GM18951 (cell line): Measurements from ENCODE around the gene EFCAB14.

Source experiments
- POLR2A ChIP-seq: IDR thresholded peaks from 4 replicates; pipeline ENCODE4 v1.6.1; 2011; ENCODE audit warnings: mild to moderate bottlenecking; ENCODE audit not compliant: insufficient read length, insufficient read depth; ENCODE audit errors: extremely low read depth
- in situ Hi-C: fragments of 300-500 bp; cut with MboI; formaldehyde crosslinking; loops from one replicate; pipeline ENCODE4 v1.12.0; 2022; ENCODE audit warnings: low sequenced_read_pairs, mixed read lengths, inconsistent platforms; ENCODE audit not compliant: unreplicated experiment

Gene EFCAB14

DNA sequence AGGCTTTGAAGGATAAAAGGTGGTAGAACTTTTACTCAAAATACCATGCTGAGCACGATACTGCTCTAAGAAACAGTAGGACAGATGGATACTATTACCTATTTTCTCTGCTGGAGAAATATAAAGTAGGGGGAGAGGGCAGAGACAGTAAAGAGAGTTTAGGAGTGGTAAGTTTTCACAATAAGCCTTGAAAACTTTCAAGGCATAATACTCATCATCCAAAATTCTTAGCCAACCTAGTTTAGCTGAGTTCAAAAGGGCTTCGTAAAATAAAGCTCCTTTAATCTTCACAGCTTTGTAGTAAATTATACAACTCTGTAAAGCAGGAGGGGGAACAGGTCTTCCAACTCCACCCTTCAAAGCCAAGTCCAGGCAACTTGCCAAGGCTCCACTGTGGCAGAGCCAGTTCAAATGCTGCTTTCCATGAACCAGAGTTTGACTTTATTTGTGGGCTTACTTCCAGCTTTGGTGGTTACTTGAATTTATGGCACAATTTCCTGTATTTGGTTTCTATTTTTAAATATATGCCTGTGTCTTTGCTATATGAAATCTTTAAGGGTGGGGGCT is 31.7 kb downstream of the EFCAB14 start:
- in situ Hi-C loops = no loop called here
- no peak for TF ChIP-seq POLR2A

DNA sequence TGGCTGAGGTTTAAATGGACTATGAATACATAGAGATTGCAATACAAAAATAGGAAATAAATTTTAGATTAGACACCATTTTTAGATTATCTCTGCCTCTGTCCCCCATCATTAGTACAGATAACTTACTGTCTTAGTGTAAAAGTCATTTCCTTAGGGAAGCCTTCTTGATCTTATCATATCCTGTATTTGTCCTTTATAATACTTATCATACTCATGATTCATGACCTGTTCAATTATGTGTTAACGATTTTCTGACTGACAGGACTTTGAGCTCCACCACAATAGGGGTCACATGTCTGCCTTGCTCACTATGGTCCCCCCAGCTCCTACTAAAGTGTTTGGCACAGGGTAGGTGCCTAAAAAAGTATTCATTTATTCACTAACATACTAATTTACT is 32.7 kb downstream of the EFCAB14 start:
- no peak for TF ChIP-seq POLR2A
- in situ Hi-C loops = no loop called here

DNA sequence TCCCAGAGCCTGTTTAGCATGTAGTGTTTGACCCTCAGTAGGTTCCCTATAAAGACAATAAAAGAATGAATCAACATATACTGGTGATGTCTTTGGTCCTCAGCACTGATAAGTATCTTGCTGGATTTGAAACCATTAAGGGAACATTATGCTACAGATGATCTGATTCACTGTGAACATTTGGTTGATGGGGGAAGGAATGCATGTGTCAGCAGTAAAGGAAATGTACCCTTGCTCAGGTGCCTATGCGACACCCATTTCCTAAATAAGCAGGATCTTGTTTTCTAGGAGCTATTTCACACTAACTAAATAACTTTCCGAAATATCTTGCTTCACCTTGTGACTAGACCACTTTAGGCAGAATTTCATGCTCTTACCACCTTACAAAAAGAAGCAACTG is 34.2 kb downstream of the EFCAB14 start:
- TF ChIP-seq POLR2A = no peak
- in situ Hi-C loops = no loop called here

DNA sequence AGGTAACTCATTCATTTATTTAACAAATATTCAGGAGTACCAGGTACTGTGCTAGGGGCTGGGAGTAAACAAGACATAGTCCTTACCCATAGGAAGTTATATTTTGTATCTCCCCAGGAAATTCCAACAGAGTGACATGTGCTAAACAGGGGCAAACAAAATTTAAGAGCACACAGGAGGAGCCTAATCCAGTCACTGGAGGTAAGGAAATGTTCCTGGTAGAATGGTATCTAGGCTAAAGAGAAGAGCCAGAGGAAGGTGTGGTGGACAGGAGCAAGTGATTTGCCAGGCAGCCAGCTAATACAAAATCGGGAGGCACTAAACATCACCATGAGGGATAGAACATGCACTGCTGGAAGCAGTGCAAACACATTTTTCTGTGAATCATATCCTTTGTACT is 36.9 kb downstream of the EFCAB14 start:
- in situ Hi-C loops = no loop called here
- no peak for TF ChIP-seq POLR2A

DNA sequence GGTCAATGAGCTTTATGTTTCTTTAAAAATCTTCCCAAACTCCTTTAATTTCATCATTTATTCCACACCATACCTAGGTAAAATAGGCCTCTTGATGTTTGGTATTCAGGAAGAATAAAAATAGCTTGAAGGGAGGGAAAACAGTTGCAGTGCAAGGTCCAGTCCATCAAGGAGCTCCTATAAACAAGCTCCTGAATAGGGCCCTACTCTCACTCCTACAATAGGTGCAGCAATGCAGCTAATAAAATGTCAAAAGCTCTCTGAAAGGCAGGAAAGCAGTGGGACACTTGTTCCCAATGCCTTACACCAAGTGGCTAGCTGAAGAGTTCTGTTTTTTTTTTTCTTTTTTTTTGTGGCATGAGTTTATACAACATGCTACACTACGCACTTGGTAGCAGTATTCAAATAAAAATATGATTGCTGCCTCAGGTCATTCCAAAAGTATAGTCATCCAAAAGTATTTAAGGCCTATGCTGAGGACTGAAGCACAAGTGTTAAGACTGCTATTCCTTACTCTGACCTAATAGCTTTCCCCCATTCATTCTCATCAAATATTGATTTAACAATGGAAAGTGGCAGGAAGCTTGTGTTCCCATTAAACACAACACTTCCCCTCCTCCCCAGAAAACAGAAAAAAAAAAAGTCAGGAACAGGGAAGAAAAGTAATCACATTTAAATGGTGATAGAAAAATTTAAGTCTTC is 37.4 kb downstream of the EFCAB14 start:
- TF ChIP-seq POLR2A = no peak

DNA sequence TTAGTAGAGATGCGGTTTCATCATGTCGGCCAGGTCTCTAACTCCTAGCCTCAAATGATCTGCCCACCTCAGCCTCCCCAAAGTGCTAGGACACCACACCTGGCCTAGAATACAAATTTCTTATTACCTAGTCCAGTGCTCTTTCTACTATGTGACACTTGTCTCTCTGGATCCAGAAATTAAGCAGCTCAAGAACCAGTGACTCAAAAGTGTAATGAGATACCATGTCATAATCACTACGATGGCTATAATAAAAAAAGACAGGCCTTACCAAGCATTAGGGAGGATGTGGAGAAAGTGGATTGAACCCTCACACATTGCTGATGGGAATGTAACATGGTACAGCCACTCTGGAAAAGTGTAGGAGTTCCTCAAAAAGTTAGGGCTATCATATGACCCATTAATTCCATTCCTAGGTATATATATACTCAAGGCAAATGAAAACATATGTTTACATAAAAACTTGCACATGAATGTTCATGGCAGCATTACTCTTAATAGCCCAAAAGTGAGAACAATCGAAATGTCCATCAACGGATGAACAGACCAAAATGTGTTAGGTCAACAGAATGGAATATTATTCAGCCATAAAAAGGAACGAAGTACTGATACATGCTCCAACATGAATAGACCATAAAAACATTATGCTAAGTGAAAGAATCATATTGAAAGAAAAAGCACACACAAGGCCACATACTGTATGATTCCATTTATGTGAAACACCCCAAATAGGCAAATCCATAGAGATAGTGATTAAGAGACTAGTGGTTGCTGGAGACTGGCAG is 38.9 kb downstream of the EFCAB14 start:
- no peak for TF ChIP-seq POLR2A
- in situ Hi-C loops = no loop called here

More for the DNA sequence above, 37.4 kb downstream of the EFCAB14 start:
- in situ Hi-C loops = no loop called here

DNA sequence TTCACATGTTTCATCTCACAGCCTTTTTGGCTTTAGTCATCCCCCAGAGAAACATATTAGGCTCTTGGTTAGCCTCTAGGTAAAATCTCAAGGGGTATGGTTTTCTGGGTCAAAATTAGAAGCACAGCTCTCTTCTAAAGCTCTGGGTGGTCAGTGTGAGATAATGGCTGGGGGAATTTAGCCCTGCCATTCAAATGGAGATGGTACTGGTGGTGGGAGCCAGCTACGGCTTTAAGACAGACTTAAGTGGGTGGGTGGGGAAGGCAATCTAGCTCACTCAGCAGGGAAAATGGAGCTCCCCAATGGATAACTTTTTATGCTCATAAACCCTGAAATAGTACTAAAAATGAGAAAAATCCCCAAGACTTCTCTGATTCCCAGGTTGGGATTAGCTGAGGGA is 41.6 kb downstream of the EFCAB14 start:
- no peak for TF ChIP-seq POLR2A
- in situ Hi-C loops = no loop called here

DNA sequence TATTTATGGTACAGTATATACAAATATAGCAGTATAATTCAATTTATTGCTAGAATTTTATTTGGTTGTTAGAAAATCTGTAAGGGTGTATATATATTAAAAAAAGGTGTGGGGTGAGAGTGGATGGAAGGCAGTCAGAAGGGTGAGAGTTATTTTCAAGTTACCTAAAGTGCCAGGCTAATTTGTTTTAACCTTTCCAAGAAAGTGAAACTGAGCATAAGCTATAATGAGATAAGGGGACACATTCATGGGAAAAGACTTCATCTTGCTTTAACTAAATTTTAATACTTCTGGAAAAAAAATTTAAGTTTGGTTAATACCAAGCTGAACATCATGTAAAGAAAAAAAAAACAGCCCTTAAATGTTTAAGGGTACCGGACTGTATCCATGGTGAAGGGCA is 42.4 kb downstream of the EFCAB14 start:
- TF ChIP-seq POLR2A = no peak
- in situ Hi-C loops = no loop called here

DNA sequence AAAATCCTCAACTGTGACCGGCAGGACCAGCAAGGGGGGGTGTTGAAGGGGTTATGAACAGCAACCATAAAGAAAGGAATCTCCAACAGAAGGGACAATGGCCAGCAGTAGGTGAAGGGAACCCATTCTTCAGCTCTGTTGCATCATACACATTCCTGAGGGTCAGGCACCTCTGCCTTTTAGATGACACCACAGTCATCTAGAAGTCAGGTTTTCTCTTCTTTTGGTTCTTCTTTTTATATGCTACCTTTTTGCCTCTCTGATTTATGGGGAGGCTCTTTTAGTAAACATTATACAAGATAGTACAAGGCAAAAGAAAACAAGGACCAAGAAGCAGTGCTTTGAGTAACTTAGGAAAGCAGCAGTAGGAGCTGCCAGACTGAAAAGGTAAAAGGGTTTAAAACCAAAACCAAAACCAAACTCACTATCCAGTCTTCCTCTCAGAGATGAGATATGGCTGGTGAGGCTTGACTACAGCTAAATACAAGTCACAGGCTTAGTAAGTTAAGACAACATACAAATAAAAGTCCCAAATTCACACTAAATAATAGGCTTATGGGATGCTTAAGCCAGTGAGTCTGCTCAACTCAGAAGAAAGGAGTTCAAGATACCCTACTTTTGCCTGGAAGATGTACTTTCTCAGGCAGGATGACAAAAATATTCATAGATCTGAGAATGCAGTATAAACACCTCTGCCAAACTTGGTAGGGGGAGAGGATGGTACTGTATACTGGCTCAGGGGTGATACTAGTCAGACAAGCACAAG is 43.2 kb downstream of the EFCAB14 start:
- TF ChIP-seq POLR2A = no peak
- in situ Hi-C loops = no loop called here

DNA sequence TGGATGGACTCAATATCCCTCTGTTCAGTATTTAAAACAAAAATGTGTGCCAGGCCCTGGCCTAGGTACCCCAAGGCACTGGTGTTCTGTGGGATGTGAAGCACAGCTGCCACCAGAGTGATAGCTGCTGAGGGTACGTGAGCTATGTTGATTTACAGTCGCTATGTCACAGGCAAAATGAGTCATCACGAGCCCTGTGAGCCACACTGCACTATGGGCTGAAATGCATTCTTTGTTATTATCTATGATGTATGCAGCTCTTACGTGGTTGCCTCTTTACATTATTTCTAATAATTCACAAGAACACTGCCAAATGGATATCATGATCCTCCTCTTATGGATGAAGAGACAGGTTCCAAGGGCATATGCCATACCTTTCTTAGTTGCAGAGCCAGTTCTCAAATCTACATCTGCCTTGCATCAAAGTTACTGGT is 45.1 kb downstream of the EFCAB14 start:
- TF ChIP-seq POLR2A = no peak
- in situ Hi-C loops = no loop called here

DNA sequence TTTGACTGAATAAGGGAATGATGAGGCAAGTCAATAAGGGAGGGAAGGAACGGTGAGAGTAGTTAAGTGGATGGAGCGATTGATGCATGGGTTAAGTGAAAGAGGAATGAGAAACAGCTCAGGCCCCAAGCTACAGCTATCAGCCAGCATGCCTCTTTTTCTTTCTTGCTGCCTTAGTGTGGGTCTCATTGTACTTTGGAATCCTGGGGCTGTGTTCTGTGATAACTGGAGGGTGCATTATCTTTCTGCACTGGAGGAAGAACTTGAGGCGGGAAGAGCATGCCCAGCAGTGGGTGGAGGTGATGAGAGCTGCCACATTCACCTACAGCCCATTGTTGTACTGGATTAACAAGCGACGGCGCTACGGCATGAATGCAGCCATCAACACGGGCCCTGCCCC is 46.2 kb downstream of the EFCAB14 start:
- in situ Hi-C loops = no loop called here
- TF ChIP-seq POLR2A = no peak

DNA sequence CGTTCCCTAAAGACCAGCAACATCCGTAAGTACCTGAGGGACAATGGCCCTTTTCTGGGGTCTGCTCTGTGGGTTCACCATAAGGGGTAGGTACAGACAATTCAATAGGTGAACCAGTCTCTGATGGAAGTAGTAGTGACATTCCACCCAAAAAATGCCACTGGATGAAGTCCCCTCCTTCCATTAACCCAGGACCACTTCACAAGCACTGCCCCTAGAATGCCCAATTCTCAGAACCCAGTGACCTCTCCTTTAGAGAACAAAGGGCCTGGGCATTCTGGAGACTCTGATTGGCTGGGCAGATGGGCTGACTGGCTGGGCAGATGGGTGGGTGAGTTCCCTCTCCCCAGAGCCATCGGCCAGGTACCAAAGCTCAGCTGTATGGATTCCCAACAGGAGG is 47.4 kb downstream of the EFCAB14 start, which contains the start of gene TEX38:
Gene TEX38, plus strand, starts transcription at position 301 of the 400 bp plus-strand sequence. Its CDS starts 81 bp downstream, at position 382.
- no peak for TF ChIP-seq POLR2A
- in situ Hi-C loops = no loop called here

DNA sequence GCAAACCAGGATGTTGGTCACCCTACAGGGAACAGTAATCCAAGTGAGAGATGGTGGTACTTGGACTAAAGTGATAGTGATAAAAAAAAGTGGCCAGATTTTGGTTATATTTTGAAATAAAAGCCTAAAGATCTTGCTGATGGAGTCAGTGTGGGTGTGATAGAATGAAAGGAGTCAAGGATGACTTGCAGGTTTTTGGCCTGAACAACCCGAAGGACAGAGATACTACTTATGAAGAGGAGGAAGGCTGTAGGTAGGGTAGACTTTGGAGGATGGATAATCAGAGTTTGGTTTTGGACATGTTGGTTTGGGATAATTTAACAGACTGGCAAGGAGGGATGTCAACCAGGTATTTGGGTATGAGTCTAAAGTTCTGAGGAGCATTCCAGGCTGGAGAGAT is 48.8 kb downstream of the EFCAB14 start:
- in situ Hi-C loops = no loop called here
- no peak for TF ChIP-seq POLR2A
